NCI-H2196 treated with DMSO at 0.1 percent for 48 hours (cell line): ENCODE measurements around the gene C16orf78.

ENCODE experiments used
- DNase-seq: peaks from one replicate; lab custom pipeline; 2025; ENCODE audit not compliant: unreplicated experiment; lab: John Stamatoyannopoulos, UW

C16orf78 gene

DNA sequence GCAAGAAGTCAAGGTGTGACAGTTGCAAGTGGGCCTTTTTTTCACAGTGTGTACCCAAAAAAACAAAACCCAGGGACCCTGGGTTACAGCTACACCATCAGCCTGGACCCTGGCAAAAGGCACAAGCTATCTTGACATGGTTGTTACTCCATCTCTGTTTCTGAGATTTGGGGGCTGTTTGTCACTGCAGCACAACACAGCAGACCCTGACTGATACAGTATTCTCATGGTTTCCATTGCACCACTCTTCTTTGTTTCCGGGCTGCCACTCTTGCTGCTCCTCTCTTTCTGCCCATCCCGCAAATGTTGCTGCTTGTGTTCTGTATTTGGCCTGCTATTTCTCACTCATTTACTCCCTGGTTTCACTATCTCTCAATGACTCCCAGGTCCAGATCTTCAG is 55.2 kb downstream of the C16orf78 start:
- no peak for DNase-seq

DNA sequence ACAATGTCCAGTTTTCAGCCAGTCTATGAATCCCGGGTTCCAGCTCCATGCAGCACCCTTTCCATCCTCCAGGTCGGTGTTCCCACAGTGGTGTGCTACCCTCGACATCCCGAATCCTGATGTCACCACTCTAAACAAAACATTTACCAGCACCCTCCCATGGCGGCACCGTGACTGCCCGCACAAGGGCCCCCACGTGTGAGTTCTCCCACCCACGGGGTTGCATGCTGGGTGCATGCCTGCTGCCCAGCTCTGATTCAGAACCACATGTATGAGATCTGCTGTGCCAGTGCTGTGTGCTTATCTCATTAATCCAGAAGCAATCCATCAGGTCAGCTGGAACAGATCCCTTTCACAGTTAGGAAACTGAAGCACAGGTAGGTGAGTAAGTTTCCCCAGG is 57.4 kb downstream of the C16orf78 start:
- no peak for DNase-seq

DNA sequence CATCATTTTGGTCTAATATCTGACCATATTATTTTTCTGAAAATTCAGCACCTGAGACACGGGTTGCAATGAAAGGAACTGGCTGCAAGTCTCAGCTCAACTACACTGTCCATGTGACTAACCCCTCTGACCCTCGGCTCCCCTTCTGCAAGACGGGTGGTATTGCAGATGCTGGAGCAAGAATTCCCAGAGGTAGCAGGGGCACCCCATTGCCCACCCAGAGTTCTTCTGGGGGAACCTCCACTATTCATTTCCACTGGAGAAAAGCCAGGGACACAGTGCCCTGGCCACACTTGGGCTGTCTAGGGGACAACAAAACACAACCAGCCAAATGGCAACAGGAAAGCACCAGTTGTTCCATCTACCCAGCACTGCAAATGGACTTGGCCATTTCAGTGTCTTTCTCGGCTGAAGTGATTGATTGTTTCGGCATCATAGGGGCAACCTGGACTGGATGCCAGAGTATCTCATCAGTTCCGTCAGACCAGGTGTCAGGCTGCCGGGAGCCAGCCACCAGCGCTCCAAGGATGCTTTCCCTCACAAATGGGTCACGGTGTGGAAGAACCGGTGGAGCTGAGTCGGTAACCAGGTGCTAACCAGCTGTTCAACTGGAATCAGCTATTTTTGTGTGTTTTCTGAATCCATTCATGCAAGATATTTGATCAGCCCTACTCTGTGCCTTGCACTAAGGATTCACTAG is 58.1 kb downstream of the C16orf78 start:
- DNase-seq, result no peak

DNA sequence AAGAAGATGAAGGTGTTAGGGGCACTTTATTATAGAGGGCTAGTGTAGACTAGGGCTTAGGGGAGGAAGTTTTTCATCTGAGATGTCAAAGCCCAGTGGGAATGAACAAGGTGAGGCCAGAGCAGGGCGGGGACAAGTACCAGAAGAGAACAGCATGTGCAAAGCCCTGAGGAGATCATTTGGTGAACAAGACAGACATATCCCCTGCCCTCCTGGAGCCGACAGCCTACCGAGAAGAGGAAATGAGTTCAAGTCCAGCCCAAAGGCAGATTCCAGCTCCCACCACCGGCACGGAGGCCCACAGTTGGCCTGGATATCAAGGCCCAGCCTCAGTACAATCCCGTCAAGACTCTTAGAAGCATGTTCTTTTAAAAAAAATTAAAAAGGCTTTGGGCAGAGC is 61.1 kb downstream of the C16orf78 start:
- DNase-seq, result no peak

DNA sequence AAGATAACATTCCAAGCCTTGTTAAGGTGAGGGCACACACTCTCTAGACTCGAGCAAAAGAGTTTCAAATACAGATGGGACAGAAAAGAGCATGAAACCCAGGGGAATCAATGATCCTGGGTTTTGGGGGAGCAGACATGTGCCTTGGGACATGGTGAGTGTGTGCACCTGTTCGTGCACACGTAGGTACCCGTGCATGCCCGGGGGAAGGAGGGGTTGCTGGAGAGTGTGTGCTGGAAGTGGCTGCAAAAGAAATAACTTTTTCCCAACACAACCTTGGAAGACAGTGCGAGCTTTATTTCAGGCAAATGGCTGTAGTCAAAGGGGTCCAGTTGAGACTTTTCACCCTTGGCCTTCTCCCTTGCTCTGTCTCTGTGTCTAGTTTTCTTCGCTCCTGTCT is 62.6 kb downstream of the C16orf78 start:
- DNase-seq, result no peak

DNA sequence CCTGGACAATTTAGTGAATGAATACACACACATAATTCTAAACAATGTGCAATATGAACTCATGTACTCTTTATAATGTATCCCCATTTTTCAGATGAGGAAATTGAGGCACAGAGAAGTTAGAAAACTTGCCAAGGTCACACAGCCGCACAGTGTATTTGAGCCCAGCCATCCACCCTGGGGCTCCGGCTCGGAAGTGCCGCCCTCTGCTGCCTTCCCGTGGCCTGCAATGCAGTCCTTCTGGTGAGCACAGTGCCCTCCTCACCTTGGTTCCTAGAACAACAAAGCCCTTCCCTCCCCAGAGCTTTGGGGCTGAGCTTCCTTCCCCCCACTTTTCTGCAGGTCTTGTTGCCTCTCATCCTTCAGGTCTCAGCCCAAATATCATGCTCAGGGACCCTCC is 63.7 kb downstream of the C16orf78 start:
- DNase-seq, result no peak

DNA sequence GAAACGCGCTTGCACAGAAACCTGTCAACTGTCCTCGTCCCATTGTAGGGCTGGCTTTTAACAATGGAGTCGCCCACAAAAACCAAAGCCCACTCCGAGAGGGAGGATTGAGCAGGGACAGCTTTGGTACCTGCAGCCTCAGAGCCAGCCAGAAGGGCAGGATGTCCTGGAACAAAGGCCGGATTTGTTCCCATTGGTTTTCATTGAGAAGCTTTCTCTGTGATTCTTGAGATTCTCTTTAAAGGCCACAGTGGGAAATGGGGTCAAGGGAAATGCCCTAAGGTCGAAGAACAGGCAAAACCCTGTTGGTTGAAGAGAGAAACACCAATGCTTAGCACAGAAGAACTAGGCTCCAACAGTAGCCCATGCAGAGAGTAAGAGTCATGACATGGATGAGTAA is 65.4 kb downstream of the C16orf78 start:
- DNase-seq, result no peak

DNA sequence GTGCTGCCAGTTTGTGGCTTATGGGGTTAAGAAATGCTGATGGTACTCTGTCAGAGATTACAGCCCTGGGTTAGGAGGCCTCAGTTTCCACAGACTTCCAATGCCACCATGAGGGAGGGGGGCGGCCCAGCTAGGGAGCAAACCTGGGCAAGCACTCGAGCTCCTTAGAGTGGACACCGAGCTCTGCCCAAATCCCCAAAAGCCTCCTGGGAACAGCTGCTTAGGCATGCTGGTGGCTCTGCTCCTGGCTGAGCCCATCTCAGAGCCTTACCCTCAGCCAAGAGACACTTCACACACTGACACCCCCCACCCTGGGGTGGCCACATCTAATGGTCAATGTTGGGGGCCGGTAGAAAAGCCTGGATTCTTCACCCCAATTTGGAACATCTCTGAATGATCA is 66.1 kb downstream of the C16orf78 start:
- no peak for DNase-seq

DNA sequence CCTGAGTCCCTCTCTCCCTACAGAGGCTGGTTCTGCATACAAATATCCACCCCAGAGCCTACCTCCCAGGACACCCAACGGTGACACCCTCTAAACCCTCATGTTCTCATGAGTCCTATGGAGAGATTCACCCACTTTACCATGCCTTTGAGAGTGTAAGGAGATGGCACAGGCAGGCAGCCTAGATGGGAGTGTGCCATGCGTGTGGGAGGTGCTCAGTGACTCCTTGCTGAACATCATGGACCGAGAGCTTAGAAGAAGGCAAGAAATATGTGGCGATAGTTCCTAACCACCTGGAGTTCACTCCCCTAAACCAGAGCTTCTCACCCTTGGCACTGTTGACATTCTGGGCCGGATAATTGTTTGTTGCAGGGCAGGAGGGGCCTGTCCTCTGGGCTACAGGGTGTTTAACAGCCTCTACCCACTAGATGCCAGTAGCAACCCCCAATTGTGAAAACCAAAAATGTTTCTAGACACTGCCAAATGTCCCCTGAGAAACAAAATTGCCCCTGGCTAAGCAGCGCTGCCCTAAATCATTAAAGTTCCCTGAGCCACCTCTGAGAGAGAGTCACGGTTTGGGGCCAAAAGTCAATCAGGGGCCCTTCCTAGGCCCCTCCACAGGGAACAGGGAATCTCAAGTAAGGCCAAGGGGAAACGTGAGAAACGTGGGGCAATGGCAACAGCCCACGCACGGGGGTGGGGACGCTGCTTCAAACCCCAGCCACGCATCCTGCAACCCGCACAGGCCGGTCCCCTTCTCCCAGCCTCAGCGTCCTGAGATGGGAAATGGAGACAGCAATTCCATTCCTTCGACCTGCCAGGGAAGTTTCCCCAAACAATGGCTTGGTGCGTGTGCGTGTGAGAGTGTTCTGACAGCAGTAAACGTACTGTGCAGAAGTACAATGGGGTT is 66.8 kb downstream of the C16orf78 start:
- DNase-seq, result no peak

DNA sequence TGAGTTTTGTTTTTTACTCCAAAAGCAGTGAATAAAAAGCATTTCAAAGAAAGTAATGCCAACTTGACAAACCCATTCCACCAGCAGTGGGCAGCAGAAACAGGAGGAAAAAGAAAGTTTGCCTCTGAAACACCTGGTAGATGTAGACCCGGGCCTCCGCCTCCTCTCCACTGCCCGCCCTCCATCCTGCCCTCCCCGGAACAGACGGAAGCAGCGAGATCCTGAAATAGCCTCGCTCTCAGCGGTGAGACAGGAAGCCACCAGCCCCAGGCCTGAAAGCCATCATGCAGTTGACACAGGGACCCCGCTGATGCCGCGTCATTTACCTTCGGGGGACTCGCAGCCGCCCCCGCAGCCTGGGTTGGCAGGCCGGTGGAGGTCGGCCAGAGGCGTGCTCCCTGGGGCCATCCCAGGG is 67.8 kb downstream of the C16orf78 start:
- DNase-seq, result no peak

DNA sequence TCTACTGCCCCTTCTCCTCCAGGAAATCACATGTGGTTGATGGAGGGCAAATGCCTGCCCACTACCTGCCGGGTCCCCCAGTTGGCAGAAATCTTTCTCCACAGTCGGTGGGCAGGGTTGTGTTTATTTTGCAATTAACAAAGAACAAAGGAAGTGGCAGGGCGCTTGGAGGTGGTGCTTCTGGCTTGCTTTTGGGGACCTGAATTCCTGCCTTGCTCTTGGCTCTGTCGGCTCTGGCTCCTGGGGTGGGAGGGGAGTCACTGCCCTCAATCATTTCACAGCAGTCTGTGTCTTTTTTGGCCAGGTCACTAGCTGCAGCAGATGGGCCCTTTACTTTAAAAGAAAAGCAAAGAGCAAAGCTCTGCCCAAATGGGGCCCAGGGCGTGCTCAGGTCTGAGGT is 69.2 kb downstream of the C16orf78 start:
- DNase-seq, result no peak

DNA sequence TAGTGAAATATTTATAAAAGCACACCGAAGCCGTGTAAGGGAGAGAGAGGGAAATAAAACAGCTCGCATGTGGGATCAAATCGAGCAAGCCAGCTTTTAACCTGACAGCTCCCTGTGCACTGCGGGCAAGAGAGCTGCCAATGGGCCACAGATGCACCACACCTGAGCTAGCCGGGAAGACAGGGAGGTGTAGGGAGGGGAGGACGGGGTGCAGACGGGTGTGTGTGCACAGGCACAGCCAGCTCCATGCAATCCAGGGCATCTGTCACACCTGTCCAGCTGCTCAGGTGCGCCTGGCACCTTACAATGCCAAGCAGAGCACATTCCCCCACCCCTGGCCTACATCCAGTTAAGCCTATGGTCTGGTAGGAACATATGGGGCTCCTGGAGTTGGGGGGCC is 70.0 kb downstream of the C16orf78 start:
- no peak for DNase-seq

DNA sequence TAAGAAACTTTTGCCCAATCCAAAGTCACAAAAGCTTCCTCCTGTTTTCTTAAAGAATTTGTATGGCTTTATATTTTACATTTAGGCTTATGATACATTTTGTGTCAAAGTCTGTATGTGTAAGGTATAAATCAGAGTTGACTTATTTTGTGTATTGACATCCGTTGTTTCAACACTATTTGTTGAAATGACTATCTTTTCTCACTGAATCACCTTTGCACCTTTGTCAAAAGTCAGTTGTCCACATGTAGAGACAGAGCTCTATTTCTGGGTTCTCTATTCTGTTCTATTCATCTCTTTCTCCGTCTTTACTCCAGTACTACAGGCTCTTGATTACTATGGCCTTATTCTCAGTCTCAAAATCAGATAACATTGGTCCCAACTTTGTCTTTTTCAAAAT is 73.2 kb downstream of the C16orf78 start:
- DNase-seq, result no peak
